ENCODE measurements around the gene CCNL2. TPM values are rescaled to one million over a fixed set of nuclear protein-coding genes. Genes with fewer than 3 reads are reported as not detected.
A peak's percentile ranks its signal among the peaks of the same experiment; 100 is the strongest.

CCNL2 gene
- total and polyA plus RNA-seq, 2 donors (not counting 1 experiment from before 2014, with no cell fraction given): 263 to 347 TPM

- TF ChIP-seq CTCF (IDR thresholded peaks at IDR 0.05): no peak
- TF ChIP-seq EZH2 (IDR thresholded peaks at IDR 0.05; ENCODE audit: borderline replicate concordance, insufficient read depth, low read depth, low read length, poor library complexity, severe bottlenecking): no peak
- H3K27me3 ChIP-seq (replicated peaks in 1 of 4; ENCODE audit: control extremely low read depth in 1 of 4, control insufficient read depth in 3 of 4, insufficient read depth in 4 of 4, low read length in 3 of 4): peaks cover 0 to 70% (median 33%) of the 10 kb centered on the region in 4 experiments
- peak overlapping the region in 2 of 5 experiments; percentile 32 to 41 for H3K4me3 ChIP-seq (ENCODE audit: control extremely low read depth in 1 of 5, extremely low read depth in 1 of 5, insufficient read depth in 1 of 5, low read depth in 2 of 5, low read length in 4 of 5)
- no peaks in the 10 kb centered on the region for H3K79me2 ChIP-seq (ENCODE audit: control insufficient read depth, insufficient read depth, low read length)
- Mint-ChIP-seq H3K27me3 (peaks cover 24% of the 10 kb centered on the region), H3K9me3 (ENCODE audit: insufficient read depth) (no peaks in the 10 kb centered on the region), H3K4me3 (peak overlapping the region; percentile 64), H3K4me1 (peaks cover 15% of the 10 kb centered on the region), H3K27ac (no peak overlapping the region)
- intact Hi-C loops (cut with micrococcal nuclease): no loop called here
- no peak overlapping the region for H3K27ac ChIP-seq (ENCODE audit: low read length in 2 of 2)
- H3K9ac ChIP-seq (ENCODE audit: low read length): no peak overlapping the region
- H4K20me1 ChIP-seq (ENCODE audit: control insufficient read depth, insufficient read depth, low read length, poor library complexity, severe bottlenecking): no peaks in the 10 kb centered on the region
- no peaks in the 10 kb centered on the region for H3K36me3 ChIP-seq (replicated peaks in 1 of 2; ENCODE audit: control extremely low read depth in 1 of 2, control insufficient read depth in 1 of 2, extremely low read depth in 1 of 2, insufficient read depth in 2 of 2, low read length in 1 of 2)
- H2AFZ ChIP-seq (ENCODE audit: insufficient read depth, low read depth, low read length, poor library complexity, severe bottlenecking): no peak overlapping the region
- WGBS (ENCODE audit: insufficient coverage): 22% methylated on average over 40 of the region's 40 CpGs
- peak overlapping the region; percentile 86 for H3K4me2 ChIP-seq (replicated peaks; ENCODE audit: low read depth, low read length, poor library complexity, severe bottlenecking)
- DNase-seq (peak; percentile 32), ATAC-seq (ENCODE audit: low read depth) (peak; percentile 6)
- H3K4me1 ChIP-seq (ENCODE audit: control insufficient read depth in 2 of 2, insufficient read depth in 2 of 2, low read length in 2 of 2): peaks cover 35 to 42% of the 10 kb centered on the region in 2 donors
- ChIA-PET CTCF (no interaction called here), POLR2A (no interaction called here)
- H3K9me3 ChIP-seq (ENCODE audit: control extremely low read depth in 1 of 3, control insufficient read depth in 2 of 3, insufficient read depth in 1 of 3, low read length in 2 of 3): peaks cover 0 to 31% (median 0%) of the 10 kb centered on the region in 3 donors
Measured at GRCh38 chr1:1435911-1436629, 36.9 kb upstream of the CCNL2 start.
